KMS-11 (cell line): ENCODE results near the gene USPL1.

ENCODE experiments used
- H2AFZ ChIP-seq: fragments of 200-600 bp; sonication (generic); 2 replicates; pipeline ENCODE4 v1.6.1; 2016; ENCODE audit warnings: antibody characterized with exemption, mixed run types, low read depth
- H3K27ac ChIP-seq: fragments of 200-600 bp; sonication (generic); 2 replicates; pipeline ENCODE4 v1.6.1; 2016; ENCODE audit warnings: mild to moderate bottlenecking, mixed run types
- H3K27me3 ChIP-seq: fragments of 200-600 bp; sonication (generic); 2 replicates; pipeline ENCODE4 v1.6.1; 2017; ENCODE audit warnings: mild to moderate bottlenecking, low read depth, mixed run types, moderate library complexity; ENCODE audit not compliant: insufficient read depth
- H3K36me3 ChIP-seq: fragments of 200-600 bp; sonication (generic); 2 replicates; pipeline ENCODE4 v1.6.1; 2017; ENCODE audit warnings: mild to moderate bottlenecking, mixed run types; ENCODE audit not compliant: insufficient read depth
- H3K4me1 ChIP-seq: fragments of 200-600 bp; sonication (generic); 2 replicates; pipeline ENCODE4 v1.6.1; 2016; ENCODE audit warnings: mild to moderate bottlenecking, low read depth, mixed run types; ENCODE audit not compliant: poor library complexity, severe bottlenecking
- H3K4me2 ChIP-seq: fragments of 200-600 bp; sonication (generic); 2 replicates; pipeline ENCODE4 v1.7.0; 2016; ENCODE audit warnings: mild to moderate bottlenecking, mixed run types
- H3K4me3 ChIP-seq: fragments of 200-600 bp; sonication (generic); IDR thresholded peaks from 2 replicates; pipeline ENCODE4 v1.6.1; 2017; ENCODE audit warnings: low read depth, low read length, mixed read lengths; ENCODE audit not compliant: insufficient read depth
- H3K79me2 ChIP-seq: fragments of 200-600 bp; sonication (generic); 2 replicates; pipeline ENCODE4 v1.6.1; 2016; ENCODE audit warnings: low read depth, mixed run types; ENCODE audit not compliant: insufficient read depth
- H3K9ac ChIP-seq: fragments of 200-600 bp; sonication (generic); 2 replicates; pipeline ENCODE4 v1.6.1; 2016; ENCODE audit warnings: mild to moderate bottlenecking, mixed run types
- H4K20me1 ChIP-seq: fragments of 200-600 bp; sonication (generic); 2 replicates; pipeline ENCODE4 v1.6.1; 2016; ENCODE audit warnings: mild to moderate bottlenecking, mixed run types; ENCODE audit not compliant: insufficient read depth
- TF ChIP-seq, protein P1 (sequence below): fragments of 200-600 bp; sonication (generic); conservative IDR thresholded peaks from 2 replicates; pipeline ENCODE4 v1.6.1; 2017; ENCODE audit warnings: low read depth, mild to moderate bottlenecking, antibody characterized with exemption, low read length, moderate library complexity, mixed read lengths

The USPL1 gene

DNA sequence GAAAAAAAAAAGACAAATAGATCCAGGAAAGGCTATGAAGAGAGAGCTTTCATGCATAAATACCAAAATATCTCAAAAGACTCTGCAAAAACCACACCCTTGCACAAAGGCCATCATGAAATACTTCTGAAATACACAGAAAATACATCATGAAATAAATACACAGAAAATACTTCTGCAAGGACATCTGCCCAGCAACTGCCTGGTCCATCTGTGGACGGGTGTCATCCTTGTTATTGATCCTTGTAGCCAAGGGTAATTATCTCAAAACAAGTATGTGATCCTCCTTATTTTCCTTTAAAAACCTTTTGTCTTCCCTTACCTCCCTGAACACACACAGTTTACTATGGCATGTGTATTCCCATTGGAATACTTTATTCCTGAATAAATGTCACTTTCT, 6.9 kb downstream of the USPL1 start:
- H2AFZ ChIP-seq = no peak overlapping the region
- H3K4me2 ChIP-seq = no peak overlapping the region
- H3K79me2 ChIP-seq = peaks cover 35% of the 10 kb centered on the region
- no peak overlapping the region for H3K4me3 ChIP-seq
- H3K27me3 ChIP-seq = no peaks in the 10 kb centered on the region
- peaks cover 51% of the 10 kb centered on the region for H3K4me1 ChIP-seq
- TF ChIP-seq, protein P1, sequence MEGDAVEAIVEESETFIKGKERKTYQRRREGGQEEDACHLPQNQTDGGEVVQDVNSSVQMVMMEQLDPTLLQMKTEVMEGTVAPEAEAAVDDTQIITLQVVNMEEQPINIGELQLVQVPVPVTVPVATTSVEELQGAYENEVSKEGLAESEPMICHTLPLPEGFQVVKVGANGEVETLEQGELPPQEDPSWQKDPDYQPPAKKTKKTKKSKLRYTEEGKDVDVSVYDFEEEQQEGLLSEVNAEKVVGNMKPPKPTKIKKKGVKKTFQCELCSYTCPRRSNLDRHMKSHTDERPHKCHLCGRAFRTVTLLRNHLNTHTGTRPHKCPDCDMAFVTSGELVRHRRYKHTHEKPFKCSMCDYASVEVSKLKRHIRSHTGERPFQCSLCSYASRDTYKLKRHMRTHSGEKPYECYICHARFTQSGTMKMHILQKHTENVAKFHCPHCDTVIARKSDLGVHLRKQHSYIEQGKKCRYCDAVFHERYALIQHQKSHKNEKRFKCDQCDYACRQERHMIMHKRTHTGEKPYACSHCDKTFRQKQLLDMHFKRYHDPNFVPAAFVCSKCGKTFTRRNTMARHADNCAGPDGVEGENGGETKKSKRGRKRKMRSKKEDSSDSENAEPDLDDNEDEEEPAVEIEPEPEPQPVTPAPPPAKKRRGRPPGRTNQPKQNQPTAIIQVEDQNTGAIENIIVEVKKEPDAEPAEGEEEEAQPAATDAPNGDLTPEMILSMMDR = no peak
- no peak overlapping the region for H3K9ac ChIP-seq
- no peak overlapping the region for H3K27ac ChIP-seq
- H4K20me1 ChIP-seq = no peaks in the 10 kb centered on the region
- no peaks in the 10 kb centered on the region for H3K36me3 ChIP-seq

DNA sequence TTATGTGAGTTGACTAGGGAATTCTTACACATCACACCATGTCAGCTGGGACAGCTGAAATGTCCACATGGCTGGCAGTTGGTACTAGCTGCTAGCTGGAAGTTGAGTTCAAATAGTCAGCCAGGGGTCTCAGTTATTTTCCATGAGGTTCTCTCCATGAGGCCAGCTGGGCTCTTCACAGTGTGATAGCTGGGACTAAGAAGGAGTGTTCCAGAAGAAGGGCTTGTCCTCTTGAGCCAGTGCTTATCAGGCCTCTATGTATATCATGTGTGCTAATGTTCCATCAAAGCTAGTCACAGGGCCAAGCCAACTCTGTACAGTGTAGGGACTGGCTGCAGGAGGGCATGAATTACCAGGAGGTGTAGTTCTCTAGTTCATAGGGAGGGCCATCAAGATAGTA, 11.8 kb downstream of the USPL1 start:
- H3K4me2 ChIP-seq = no peak overlapping the region
- H3K9ac ChIP-seq = no peak overlapping the region
- peaks cover 30% of the 10 kb centered on the region for H3K4me1 ChIP-seq
- H3K27me3 ChIP-seq = no peaks in the 10 kb centered on the region
- no peak overlapping the region for H3K4me3 ChIP-seq
- no peak overlapping the region for H3K27ac ChIP-seq
- peaks cover 20% of the 10 kb centered on the region; the same call in 1 of the 2 replicates for H3K79me2 ChIP-seq
- no peaks in the 10 kb centered on the region for H4K20me1 ChIP-seq
- H2AFZ ChIP-seq = no peak overlapping the region
- H3K36me3 ChIP-seq = no peaks in the 10 kb centered on the region
- TF ChIP-seq, protein P1 = no peak

DNA sequence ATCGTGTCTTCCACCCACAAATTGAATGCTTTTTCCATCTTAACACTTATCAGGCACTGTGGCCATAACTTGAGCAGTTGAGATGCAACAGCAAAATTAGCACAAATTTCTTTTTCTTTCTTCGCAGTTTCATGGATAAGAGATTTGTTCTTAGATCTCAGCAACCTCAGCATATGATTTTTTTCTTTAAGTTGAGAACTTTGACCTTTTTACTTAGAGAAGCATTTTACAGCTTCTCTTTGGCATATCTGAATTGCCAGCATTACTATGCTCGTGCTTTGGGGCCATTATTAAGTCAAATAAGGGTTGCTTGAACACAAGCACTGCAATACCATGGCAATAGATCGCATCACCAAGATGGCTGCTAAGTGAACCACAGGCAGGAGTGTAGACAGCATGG, 16.1 kb downstream of the USPL1 start:
- H3K9ac ChIP-seq = no peak overlapping the region
- no peaks in the 10 kb centered on the region for H3K27me3 ChIP-seq
- H3K4me2 ChIP-seq = no peak overlapping the region
- TF ChIP-seq, protein P1 = no peak
- H3K79me2 ChIP-seq = peaks cover 35% of the 10 kb centered on the region; the same call in 1 of the 2 replicates
- H3K4me3 ChIP-seq = no peak overlapping the region
- H2AFZ ChIP-seq = no peak overlapping the region
- peaks cover 6% of the 10 kb centered on the region; the same call in 1 of the 2 replicates for H4K20me1 ChIP-seq
- peaks cover 10% of the 10 kb centered on the region for H3K4me1 ChIP-seq
- H3K27ac ChIP-seq = no peak overlapping the region
- no peaks in the 10 kb centered on the region for H3K36me3 ChIP-seq

DNA sequence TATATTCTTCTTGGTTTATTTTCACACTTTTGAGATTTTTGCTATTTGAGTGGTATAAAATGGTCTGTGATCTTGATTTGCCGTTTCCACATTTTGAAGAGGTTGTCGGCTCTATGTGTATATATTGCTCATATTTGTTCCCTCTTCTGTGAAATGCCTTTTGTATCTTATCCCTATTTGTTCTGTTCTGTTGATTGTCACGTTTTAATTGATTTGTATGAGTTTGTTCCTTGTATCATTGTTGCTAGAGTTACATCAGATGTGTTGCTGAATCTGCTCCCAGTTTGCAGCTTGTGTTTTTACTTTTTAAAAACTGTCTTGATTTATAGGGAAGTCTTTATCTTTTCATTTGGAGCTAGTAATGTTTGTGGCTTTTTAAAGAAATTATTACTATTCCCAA, 17.1 kb downstream of the USPL1 start:
- Histone ChIP-seq H3K27me3 (no peaks in the 10 kb centered on the region), H2AFZ (no peak overlapping the region), H3K36me3 (no peaks in the 10 kb centered on the region), H3K27ac (no peak overlapping the region), H3K9ac (no peak overlapping the region), H3K79me2 (peaks cover 30% of the 10 kb centered on the region; the same call in 1 of the 2 replicates), H3K4me1 (peaks cover 6% of the 10 kb centered on the region), H3K4me3 (no peak overlapping the region), H4K20me1 (peaks cover 6% of the 10 kb centered on the region; the same call in 1 of the 2 replicates), H3K4me2 (no peak overlapping the region)
- TF ChIP-seq, protein P1 = no peak

DNA sequence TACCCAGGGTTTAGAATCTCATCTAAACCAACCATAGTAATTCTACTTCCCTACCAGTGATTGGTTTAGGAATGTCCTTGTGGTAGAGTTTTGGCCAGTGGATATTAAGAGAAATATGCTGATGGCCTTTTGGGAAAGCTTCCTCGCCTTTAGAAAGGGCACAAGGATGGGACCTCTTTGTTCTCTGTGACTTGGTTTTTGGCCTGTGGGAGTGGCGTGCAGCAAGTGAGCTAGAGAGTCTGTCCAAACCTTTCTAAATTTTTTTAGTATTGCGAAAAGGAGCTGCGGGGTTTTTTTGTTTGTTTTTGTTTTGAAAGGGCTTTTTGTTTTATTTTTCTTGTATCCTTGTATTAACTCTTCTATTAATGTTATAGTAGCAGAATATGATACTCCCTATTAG, 20.6 kb downstream of the USPL1 start:
- Histone ChIP-seq H2AFZ (no peak overlapping the region), H3K4me3 (no peak overlapping the region), H3K27me3 (no peaks in the 10 kb centered on the region), H4K20me1 (peaks cover 6% of the 10 kb centered on the region; the same call in 1 of the 2 replicates), H3K4me2 (no peak overlapping the region), H3K36me3 (no peaks in the 10 kb centered on the region), H3K9ac (no peak overlapping the region), H3K79me2 (peaks cover 23% of the 10 kb centered on the region; the same call in 1 of the 2 replicates), H3K4me1 (peaks cover 6% of the 10 kb centered on the region), H3K27ac (no peak overlapping the region)
- TF ChIP-seq, protein P1 = no peak
